MM.1S (cell line): ENCODE measurements around the gene ADARB2.

Source experiments
- CTCF ChIP-seq: fragments of 300-600 bp; sonication (generic); IDR thresholded peaks from 2 replicates; pipeline ENCODE4 v1.5.1; 2016; ENCODE audit warnings: antibody characterized with exemption, low read length, mixed read lengths
- EZH2 ChIP-seq: fragments of 300-600 bp; sonication (generic); optimal IDR thresholded peaks from 2 replicates; pipeline ENCODE3; 2017; ENCODE audit warnings: low read depth, mild to moderate bottlenecking, antibody characterized with exemption, low read length, mixed read lengths
- EZH2phosphoT487 ChIP-seq: fragments of 300-600 bp; sonication (generic); IDR thresholded peaks from 2 replicates; pipeline ENCODE4 v1.6.1; 2018; ENCODE audit warnings: antibody characterized with exemption, low read length

- TF ChIP-seq CTCF (no peak), EZH2 (no peak), EZH2phosphoT487 (no peak)
These were observed 128.9 kb downstream of the ADARB2 start for GRCh38 chr10:1608408-1608807.
